ENCODE measurements around the gene ADGRF5.

The ADGRF5 gene

DNA sequence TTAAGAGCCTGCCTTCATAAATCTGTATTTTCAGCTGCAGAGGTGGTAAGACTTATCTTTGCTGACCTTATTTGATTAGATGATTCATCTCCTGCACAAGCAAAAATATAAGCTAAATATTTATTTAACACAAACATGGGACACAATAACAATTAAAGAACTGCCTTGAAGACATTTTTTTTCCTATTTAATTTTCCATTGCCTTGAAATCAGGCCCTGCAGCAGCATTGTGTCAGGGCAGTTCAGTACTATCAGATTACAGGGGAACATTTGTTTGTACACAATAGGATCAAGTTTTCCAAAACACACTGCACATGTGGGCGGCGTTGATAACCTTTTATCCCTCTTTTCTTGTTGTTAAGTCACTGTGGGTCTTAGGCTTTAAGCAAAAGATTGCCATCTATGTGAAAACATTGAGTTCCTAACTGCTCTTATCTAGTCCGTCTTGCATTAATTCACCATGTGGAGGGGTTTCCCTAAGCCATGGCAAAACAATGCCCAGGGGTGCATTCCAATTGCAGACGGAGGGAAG, 7.4 kb downstream of the ADGRF5 start:
- Histone ChIP-seq H3K36me3 (ENCODE audit: insufficient read depth, low read length) (no peaks in the 10 kb centered on the region), H3K27me3 (ENCODE audit: insufficient read depth, low read length) (no peaks in the 10 kb centered on the region), H3K9ac (ENCODE audit: low read length) (no peak overlapping the region), H3K79me2 (ENCODE audit: insufficient read depth, low read length) (no peaks in the 10 kb centered on the region), H3K4me1 (ENCODE audit: insufficient read depth, low read length, severe bottlenecking) (no peaks in the 10 kb centered on the region), H3K9me2 (ENCODE audit: low read depth, low read length) (no peaks in the 10 kb centered on the region), H3K9me3 (ENCODE audit: low read length) (no peaks in the 10 kb centered on the region), H3K27ac (ENCODE audit: low read depth, low read length, poor library complexity, severe bottlenecking) (no peak overlapping the region), H3K4me2 (ENCODE audit: low read length) (no peak overlapping the region), H3K4me3 (ENCODE audit: low read depth, low read length, poor library complexity, severe bottlenecking) (no peak overlapping the region), H4K20me1 (ENCODE audit: insufficient read depth, low read length) (no peaks in the 10 kb centered on the region), H3F3A (ENCODE audit: insufficient read depth, low read length) (no peaks in the 10 kb centered on the region), H2AFZ (ENCODE audit: low read length) (no peak overlapping the region)
- TF ChIP-seq, protein P1, sequence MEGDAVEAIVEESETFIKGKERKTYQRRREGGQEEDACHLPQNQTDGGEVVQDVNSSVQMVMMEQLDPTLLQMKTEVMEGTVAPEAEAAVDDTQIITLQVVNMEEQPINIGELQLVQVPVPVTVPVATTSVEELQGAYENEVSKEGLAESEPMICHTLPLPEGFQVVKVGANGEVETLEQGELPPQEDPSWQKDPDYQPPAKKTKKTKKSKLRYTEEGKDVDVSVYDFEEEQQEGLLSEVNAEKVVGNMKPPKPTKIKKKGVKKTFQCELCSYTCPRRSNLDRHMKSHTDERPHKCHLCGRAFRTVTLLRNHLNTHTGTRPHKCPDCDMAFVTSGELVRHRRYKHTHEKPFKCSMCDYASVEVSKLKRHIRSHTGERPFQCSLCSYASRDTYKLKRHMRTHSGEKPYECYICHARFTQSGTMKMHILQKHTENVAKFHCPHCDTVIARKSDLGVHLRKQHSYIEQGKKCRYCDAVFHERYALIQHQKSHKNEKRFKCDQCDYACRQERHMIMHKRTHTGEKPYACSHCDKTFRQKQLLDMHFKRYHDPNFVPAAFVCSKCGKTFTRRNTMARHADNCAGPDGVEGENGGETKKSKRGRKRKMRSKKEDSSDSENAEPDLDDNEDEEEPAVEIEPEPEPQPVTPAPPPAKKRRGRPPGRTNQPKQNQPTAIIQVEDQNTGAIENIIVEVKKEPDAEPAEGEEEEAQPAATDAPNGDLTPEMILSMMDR (IDR thresholded peaks at IDR 0.05; ENCODE audit: low read length), result no peak
- TF ChIP-seq EZH2 (IDR thresholded peaks at IDR 0.05; ENCODE audit: borderline replicate concordance, low read length), result no peak

DNA sequence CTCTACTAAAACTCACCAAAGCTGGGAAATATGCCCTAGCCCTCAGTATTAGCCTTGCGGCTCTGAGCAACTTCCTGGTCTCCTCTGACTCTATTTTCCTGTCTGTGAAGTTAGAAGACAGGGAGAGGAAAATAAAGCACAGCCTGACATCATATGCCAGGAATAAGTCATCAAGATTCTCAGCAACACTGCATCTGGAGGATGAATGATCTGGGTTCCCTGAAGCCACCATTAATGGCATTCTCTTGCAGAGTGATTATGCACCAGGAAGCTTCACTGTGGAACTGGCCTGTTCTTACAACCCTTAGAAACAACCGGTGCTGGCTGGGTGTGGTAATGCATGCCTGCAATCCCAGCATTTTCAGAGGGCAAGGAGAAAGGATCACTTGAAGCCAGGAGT, 12.4 kb downstream of the ADGRF5 start:
- H2AFZ ChIP-seq (ENCODE audit: low read length), result no peak overlapping the region

DNA sequence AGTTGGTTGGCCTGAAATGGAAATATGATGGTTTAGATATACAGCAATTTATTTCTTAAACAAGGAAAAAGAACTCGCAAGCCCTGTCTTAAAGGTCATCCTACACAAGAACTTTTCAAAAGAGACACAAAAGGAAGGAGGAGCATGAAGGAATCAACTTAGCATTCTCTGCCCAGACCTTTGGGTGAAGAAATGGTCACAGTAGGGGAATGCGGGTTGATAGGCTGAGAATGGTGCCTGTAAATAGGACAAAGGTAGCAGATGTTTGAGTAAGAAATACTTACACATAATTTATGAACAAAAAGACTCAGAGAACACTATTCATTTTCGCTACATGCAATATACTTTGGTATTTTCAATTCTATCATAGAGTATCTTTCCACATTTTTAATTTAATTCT, 15.0 kb downstream of the ADGRF5 start:
- Histone ChIP-seq H3K4me3 (ENCODE audit: low read depth, low read length, poor library complexity, severe bottlenecking) (no peak overlapping the region), H3K9me2 (ENCODE audit: low read depth, low read length) (no peaks in the 10 kb centered on the region), H3K27ac (ENCODE audit: low read depth, low read length, poor library complexity, severe bottlenecking) (no peak overlapping the region), H3K4me2 (ENCODE audit: low read length) (no peak overlapping the region), H3K9ac (ENCODE audit: low read length) (no peak overlapping the region), H3F3A (ENCODE audit: insufficient read depth, low read length) (no peaks in the 10 kb centered on the region), H3K36me3 (ENCODE audit: insufficient read depth, low read length) (no peaks in the 10 kb centered on the region), H2AFZ (ENCODE audit: low read length) (no peak overlapping the region), H3K4me1 (ENCODE audit: insufficient read depth, low read length, severe bottlenecking) (no peaks in the 10 kb centered on the region), H3K27me3 (ENCODE audit: insufficient read depth, low read length) (no peaks in the 10 kb centered on the region), H3K9me3 (ENCODE audit: low read length) (no peaks in the 10 kb centered on the region), H3K79me2 (ENCODE audit: insufficient read depth, low read length) (no peaks in the 10 kb centered on the region), H4K20me1 (ENCODE audit: insufficient read depth, low read length) (no peaks in the 10 kb centered on the region)
- no peak for TF ChIP-seq EZH2 (IDR thresholded peaks at IDR 0.05; ENCODE audit: borderline replicate concordance, low read length)
- TF ChIP-seq, protein P1 (IDR thresholded peaks at IDR 0.05; ENCODE audit: low read length), result no peak

More for the DNA sequence above, 12.4 kb downstream of the ADGRF5 start:
- H3K27me3 ChIP-seq (ENCODE audit: insufficient read depth, low read length), result no peaks in the 10 kb centered on the region
- H3K4me2 ChIP-seq (ENCODE audit: low read length), result no peak overlapping the region
- TF ChIP-seq, protein P1 (IDR thresholded peaks at IDR 0.05; ENCODE audit: low read length), result no peak
- no peak for TF ChIP-seq EZH2 (IDR thresholded peaks at IDR 0.05; ENCODE audit: borderline replicate concordance, low read length)
- H3K9me3 ChIP-seq (ENCODE audit: low read length), result no peaks in the 10 kb centered on the region
- H3K9ac ChIP-seq (ENCODE audit: low read length), result no peak overlapping the region
- H3K4me3 ChIP-seq (ENCODE audit: low read depth, low read length, poor library complexity, severe bottlenecking), result no peak overlapping the region
- no peak overlapping the region for H3K27ac ChIP-seq (ENCODE audit: low read depth, low read length, poor library complexity, severe bottlenecking)
- H3F3A ChIP-seq (ENCODE audit: insufficient read depth, low read length), result no peaks in the 10 kb centered on the region
- no peaks in the 10 kb centered on the region for H3K4me1 ChIP-seq (ENCODE audit: insufficient read depth, low read length, severe bottlenecking)
- H3K9me2 ChIP-seq (ENCODE audit: low read depth, low read length), result no peaks in the 10 kb centered on the region
- H3K79me2 ChIP-seq (ENCODE audit: insufficient read depth, low read length), result no peaks in the 10 kb centered on the region
- no peaks in the 10 kb centered on the region for H4K20me1 ChIP-seq (ENCODE audit: insufficient read depth, low read length)
- no peaks in the 10 kb centered on the region for H3K36me3 ChIP-seq (ENCODE audit: insufficient read depth, low read length)
